Vagina (tissue), 2 donors: ENCODE measurements around the gene ZBTB2.

Experiments used
- CTCF ChIP-seq, 3 experiments: fragments of 450-650 bp in 2 of 3; fragments of 200-600 bp in 1 of 3; sonication (generic) in 1 of 3; IDR thresholded peaks; one replicate each; pipeline ENCODE4 v1.5.1; 2017 to 2019; ENCODE audit warnings: antibody characterized with exemption in 3 of 3, mild to moderate bottlenecking in 2 of 3, moderate library complexity in 2 of 3
- POLR2AphosphoS5 ChIP-seq, 2 donors: sonication (generic); formaldehyde crosslinking; IDR thresholded peaks; one replicate each; pipeline ENCODE4 v1.9.0; 2017; ENCODE audit warnings: antibody characterized with exemption in 2 of 2, mild to moderate bottlenecking in 2 of 2, low read depth in 1 of 2; ENCODE audit not compliant: insufficient read depth in 1 of 2

DNA sequence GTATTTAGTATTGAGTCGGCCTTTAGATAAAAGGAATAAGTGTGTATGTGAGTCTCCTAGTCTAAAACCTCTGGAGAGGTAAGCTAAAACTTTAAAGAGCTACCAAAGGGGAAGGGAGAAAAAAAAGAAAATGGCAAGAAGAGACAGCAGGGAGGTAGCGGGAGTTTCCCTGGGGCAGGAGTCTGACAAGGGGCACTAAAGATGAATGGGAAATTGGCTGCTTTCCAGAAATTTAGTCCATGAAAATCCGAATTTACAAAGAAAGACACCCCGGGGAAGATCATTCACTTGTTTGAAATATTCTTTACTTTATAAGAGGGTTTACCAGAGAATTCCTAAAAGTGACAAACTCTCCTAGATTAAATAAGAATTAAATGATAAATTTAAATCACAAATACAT lies 41.3 kb upstream of the ZBTB2 start:
- TF ChIP-seq CTCF (IDR thresholded peaks at IDR 0.05) (no peak), POLR2AphosphoS5 (IDR thresholded peaks at IDR 0.05; ENCODE audit: insufficient read depth in 1 of 2, low read depth in 1 of 2) (no peak)
